Testis (tissue), 2 donors: Measurements from ENCODE around the gene TP73.

Experiments
- CTCF ChIP-seq, 3 experiments: fragments of 450-650 bp in 2 of 3; fragments of 200-600 bp in 1 of 3; sonication (generic) in 1 of 3; IDR thresholded peaks; one replicate each; pipeline ENCODE4 v1.5.1; 2016 to 2019; ENCODE audit warnings: antibody characterized with exemption in 3 of 3, mild to moderate bottlenecking in 2 of 3, moderate library complexity in 1 of 3
- POLR2A ChIP-seq: fragments of 450-650 bp; IDR thresholded peaks from one replicate; pipeline ENCODE4 v1.6.1; 2017; ENCODE audit warnings: antibody characterized with exemption, mild to moderate bottlenecking, moderate library complexity

GRCh38 chr1:3695326-3696217 lies 43.3 kb downstream of the TP73 start:
- TF ChIP-seq CTCF (IDR thresholded peaks at IDR 0.05) = peak; percentile 40 to 77 (median 76)
- no peak for TF ChIP-seq POLR2A
